GM12892 (cell line): ENCODE measurements around the gene LNPEP.

Source experiments
- POLR2A ChIP-seq: IDR thresholded peaks from 2 replicates; pipeline ENCODE4 v1.6.1; 2011; ENCODE audit warnings: low read depth, low read length, control low read depth
- POLR2AphosphoS5 ChIP-seq: IDR thresholded peaks from 2 replicates; pipeline ENCODE4 v1.6.1; 2011; ENCODE audit warnings: low read depth, low read length, control low read depth
- TAF1 ChIP-seq: IDR thresholded peaks from 2 replicates; pipeline ENCODE4 v1.6.1; 2011; ENCODE audit warnings: low read depth, mild to moderate bottlenecking, control low read depth, low read length, borderline replicate concordance

DNA sequence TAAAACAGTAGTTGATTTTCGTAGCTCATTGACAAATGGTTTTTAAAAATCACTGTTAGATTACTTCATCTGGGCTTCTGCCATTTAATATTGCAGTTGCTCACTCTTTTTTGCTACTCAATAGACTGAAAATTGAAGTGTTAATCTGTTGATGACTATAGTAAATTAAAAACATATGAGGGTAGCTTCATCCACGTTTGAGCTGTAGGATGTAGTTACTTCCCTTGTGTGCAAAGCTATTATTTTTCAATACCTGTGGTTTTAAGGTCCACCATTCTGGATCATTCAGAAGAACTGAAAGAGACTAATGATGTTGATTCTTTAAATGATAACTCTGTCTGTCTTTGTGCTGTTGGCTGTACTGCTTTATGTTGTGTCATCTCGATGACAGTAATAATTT is 74.7 kb downstream of the LNPEP start:
- TF ChIP-seq POLR2A (no peak), POLR2AphosphoS5 (no peak), TAF1 (no peak)
